NCI-H1417 (cell line): Measurements from ENCODE around the gene FBXW12.
"Not testable (repeated sequence)": the region's sequence is repeated elsewhere in the genome, so short reads cannot be mapped to it uniquely, and the experiment has no call there.

Experiments used
- DNase-seq, 3 experiments: peaks; one replicate each; lab custom pipeline; 2025; lab: John Stamatoyannopoulos, UW

FBXW12 gene, protein sequence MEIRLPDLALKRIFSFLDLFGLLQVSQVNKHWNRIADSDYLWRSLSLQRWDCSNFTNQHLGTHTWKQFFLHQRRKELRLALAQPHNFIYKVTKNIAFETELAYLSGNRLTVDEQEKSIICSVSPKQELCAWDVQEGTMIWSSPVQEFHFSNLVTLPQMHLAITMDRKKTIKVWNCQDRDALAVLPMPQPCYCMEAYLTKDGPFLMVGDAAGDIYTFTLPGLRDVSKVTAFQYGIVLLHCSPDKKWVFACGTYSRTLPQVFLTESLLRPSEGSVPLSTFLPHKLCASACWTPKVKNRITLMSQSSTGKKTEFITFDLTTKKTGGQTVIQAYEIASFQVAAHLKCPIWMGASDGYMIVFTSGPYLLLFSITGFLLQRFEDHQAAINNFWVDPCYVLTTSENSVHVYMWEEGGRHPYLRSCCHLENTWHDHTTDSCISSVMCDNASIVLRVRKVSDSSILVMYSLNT

DNA sequence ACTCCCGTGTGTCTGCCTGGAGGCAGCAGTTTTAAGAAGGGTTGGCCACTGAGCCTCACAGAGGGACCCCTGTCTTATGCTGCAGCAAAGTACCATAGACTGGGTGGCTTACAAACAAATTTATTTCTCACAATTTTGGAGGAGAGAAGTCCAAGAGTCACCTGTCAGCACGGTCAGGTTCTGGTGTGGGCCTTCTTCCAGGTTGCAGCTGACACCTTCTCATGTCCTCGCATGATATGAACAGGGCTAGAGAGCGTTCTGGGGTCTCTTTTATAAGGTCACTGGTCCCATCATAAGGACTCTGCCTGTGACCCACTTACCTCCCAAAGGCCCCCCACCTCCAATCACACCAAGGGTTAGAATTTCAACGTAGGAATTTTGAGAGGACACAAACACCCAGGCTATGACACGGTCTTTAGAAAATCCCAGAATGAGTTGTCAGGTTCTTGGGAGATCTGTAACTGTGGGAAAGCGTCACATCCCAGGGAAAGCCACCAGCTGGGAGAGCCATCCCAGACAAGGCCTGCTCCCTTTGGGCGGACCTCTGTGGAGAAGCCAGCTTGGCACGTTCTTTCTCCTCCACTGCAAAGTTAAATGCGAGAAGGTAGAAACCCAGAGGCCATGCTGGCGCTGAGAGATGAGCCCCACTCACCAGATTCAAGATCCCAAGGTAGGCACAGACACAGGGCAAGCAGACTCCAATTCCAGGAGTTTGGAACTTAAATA, at the start of gene FBXW12:
TSS of gene FBXW12 (plus strand) at position 569 of the 726 bp plus-strand sequence. CDS start 549 bp downstream, outside the sequence.
- no peak for DNase-seq

GRCh38 chr3:48331706-48332435, 40.1 kb upstream of the FBXW12 start:
- DNase-seq: not testable (repeated sequence)

- DNase-seq: not testable (repeated sequence)
Observed at GRCh38 chr3:48333346-48334245, 38.4 kb upstream of the FBXW12 start, which contains the start of gene SPINK8. SPINK8 (minus strand) TSS chr3:48333661; CDS start chr3:48328341, 5,320 bp downstream.

- no peak for DNase-seq
Observed at GRCh38 chr3:48334605-48335004, 37.4 kb upstream of the FBXW12 start.

DNA sequence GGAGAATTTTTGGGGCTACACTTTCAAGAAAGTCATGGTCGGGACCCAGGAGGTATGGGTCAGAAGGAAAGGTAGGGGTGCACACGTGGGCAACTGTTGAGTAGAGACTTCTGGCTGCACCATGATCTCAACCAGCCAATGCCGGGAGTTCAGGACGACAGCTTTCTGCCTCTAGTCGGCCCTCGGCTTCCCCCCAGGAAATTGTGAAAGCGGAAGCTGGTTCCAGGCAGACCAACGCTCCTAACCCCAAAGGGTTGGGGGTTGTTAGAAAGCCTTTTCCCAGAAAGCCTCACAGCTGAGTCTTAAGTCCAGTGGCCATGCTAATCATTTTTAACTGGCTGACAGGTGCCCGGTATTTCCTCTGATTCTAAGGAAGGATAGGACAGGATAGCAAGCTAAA, 36.7 kb upstream of the FBXW12 start:
- not testable (repeated sequence) for DNase-seq

GRCh38 chr3:48337536-48337935, 34.5 kb upstream of the FBXW12 start:
- not testable (repeated sequence) for DNase-seq

- no peak for DNase-seq
Observed at GRCh38 chr3:48338635-48339034, 33.4 kb upstream of the FBXW12 start.

DNA sequence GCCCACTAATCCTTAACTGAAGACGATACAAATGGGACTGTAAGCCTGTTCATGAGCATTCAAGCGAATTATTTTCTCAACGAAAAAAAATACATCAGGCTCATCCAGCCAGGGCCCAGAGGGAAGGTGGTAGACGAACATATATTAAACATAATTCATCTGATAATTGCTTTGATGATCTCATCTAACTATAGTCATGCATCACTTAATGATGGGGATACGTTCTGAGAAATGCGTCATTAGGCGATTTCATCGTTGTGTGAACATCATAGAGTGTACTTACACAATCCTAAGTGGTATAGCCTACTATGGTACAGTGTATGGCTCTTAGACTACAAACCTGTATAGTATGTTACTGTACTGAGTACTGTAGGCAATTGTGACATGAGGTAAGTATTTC, 28.6 kb upstream of the FBXW12 start:
- peak in 1 of 3 experiments; percentile 1 for DNase-seq

DNA sequence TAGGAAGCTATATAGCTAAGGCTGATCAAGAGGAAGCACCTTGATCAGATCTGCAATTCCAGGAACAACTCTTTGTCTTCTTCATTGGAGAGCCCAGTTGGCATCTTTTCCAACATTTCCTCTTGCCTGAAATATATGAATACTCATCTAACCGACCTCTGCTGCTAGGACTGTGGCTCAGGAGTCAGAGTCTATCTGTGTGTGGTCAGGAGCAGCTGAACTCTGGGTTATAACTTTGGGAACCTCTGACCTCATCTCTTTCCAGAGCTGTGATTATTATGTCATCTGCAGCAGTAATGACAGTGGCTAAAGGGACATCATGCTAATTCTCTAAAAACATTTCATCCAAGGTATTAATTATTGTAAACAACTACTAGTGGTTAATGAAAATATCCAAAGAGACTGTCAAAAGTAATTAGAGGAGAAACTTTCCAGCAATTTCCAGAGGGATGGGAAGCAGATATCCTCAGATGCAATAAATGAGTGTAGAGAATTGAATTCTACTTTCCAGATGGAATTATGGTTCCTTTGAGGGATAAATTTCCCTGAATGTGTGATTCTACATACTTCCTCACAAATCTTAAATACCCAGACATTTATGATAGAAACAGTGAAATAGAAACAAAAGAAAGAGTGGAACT, 27.0 kb upstream of the FBXW12 start:
- DNase-seq: no peak

DNA sequence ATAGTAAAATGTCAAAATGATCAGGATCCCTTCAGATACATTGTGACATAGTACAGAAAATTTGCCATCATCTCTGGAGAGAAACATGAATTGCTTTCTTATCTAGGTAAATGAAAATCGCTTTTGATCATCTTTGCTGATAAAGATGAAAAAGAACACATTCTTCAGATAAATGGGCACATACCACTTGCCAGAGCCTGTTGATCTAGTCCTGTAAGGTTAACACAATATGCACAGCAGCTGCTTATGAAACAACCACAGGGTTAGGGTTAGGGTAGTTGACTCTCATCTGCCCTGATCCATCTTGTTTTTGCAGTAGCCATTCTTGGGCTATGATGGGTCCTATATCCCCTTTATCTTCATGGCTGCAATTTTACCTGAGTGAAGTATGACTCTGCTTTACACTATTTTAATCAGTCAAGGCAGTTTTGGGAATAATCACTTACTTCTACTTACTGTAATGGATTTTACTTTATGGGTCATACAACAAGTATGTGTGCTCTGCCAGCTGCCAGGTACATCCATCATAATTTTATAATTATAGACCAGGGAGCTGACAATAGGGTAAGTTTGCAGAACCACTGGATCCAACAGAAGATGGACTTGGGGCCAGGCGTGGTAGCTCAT, 26.0 kb upstream of the FBXW12 start:
- no peak for DNase-seq

DNA sequence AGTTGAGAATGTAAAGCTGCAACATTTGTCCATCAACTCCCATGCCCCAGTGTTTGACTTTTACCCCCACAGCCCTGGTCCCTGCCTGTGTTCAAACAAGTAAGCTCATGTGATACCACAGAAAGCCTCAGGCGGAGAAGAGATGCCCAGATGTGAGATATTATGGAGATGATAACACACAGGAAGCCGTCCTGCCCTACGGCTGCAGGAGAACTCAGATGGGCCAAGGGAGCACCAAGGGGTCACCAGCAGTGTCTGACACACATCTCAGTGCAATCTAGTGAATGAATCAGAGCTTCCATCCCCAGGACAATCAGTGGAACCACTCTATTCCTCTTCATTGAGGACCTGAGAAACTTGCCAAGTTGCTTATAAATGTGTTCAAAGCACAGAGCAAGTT, 24.5 kb upstream of the FBXW12 start:
- no peak for DNase-seq

GRCh38 chr3:48352546-48352945, 19.5 kb upstream of the FBXW12 start:
- no peak for DNase-seq

GRCh38 chr3:48353987-48354386, 18.0 kb upstream of the FBXW12 start:
- DNase-seq: no peak

DNA sequence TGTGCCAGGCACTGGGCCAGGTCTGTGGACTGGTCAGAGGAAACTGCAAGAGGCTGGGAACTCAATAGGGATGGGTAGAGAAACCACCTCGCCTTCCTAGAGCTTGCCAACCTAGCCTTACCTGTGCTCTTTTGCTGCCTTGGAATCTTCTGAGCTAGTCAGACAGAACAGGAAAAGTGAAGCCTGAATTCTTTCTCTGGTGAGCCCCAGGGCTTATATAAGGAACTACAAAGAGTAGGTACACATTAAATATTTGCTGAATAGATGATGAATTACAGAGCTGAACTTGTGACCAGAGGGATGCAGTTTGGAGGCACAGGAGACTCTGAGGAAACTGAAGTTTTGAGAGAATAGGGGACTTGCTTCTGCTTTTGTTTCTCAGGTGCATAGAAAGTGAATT, 15.6 kb upstream of the FBXW12 start:
- no peak for DNase-seq

- DNase-seq: no peak
Observed at GRCh38 chr3:48361928-48362327, 10.1 kb upstream of the FBXW12 start.

GRCh38 chr3:48364840-48365239, 7.2 kb upstream of the FBXW12 start:
- DNase-seq: no peak

GRCh38 chr3:48367201-48367600, 4.8 kb upstream of the FBXW12 start:
- peak in 2 of 3 experiments; percentile 17 to 40 for DNase-seq

DNA sequence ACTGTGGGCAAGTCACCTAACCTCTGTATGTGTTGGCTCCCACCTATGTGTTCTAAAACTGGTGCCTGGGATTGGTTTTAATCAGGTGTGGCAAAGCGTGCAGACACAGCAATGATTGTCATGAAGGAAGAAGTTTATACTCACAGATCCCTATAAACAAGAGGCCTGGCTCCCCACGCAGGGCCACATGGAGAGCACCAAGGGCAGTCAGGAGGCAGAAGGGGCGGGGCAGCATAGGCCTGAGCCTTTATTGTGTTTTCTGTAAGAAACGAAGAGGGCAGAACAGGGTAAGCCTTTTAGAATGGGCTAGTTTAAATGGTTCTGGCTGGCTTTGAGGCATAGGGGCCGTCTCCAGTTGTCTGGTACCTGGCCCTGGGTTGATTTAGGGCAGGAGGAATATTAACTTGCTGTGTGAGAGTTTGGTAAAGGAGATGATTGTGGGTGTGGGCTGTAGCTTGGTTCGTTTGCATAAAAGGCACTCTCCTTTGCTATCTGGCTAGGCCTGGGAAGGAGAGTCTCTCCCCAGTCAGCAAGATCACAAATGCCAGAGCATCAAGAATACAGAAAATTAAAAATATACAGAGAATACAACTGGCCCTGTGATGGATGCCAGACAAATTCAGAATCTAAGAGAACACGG, 2.2 kb upstream of the FBXW12 start:
- no peak for DNase-seq

DNA sequence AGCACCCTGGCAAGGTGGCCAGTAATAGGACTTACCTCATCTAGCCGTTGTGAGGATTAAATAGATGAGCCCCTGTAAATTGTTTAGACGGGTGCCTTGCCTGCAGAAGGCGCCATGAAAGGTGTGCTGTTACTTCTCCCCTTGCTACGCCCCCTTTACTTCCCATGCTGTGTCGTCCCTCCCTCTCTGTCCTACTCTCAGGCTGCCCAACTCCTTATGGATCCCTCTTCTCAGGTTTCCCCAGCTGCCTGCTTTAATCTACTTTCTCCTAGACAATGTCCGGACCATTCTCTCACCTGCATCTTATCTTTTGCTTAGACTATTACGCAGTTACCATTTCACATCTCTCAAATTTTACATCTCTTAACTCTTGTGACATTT, 1.7 kb upstream of the FBXW12 start:
- DNase-seq: no peak

GRCh38 chr3:48372377-48372770, 355 bp downstream of the FBXW12 start:
- peak in 2 of 3 experiments; percentile 4 to 25 for DNase-seq
